DOHH2 (cell line): Measurements from ENCODE around the gene PKNOX1.
"Not testable (repeated sequence)": the region's sequence is repeated elsewhere in the genome, so short reads cannot be mapped to it uniquely, and the experiment has no call there.

ENCODE experiments used
- H3F3A ChIP-seq: fragments of 200-600 bp; sonication (generic), shearing (Covaris generic); 2 replicates; pipeline ENCODE4 v1.6.0; 2016; ENCODE audit warnings: antibody characterized with exemption, mild to moderate bottlenecking; ENCODE audit not compliant: control insufficient read depth, insufficient read depth
- H3K27ac ChIP-seq: fragments of 200-600 bp; sonication (generic); 2 replicates; pipeline ENCODE4 v1.5.1; 2014; ENCODE audit warnings: low read depth, mild to moderate bottlenecking, low read length, moderate library complexity
- H3K27me3 ChIP-seq: fragments of 200-600 bp; sonication (generic); 2 replicates; pipeline ENCODE4 v1.6.1; 2014; ENCODE audit warnings: mild to moderate bottlenecking, low read length, mixed read lengths; ENCODE audit not compliant: control insufficient read depth
- H3K36me3 ChIP-seq: fragments of 200-600 bp; sonication (generic); 2 replicates; pipeline ENCODE4 v1.6.1; 2014; ENCODE audit warnings: mild to moderate bottlenecking, low read length, moderate library complexity, mixed read lengths; ENCODE audit not compliant: control insufficient read depth
- H3K4me1 ChIP-seq: fragments of 200-600 bp; sonication (generic); 2 replicates; pipeline ENCODE4 v1.6.1; 2014; ENCODE audit warnings: mild to moderate bottlenecking, low read length, mixed read lengths; ENCODE audit not compliant: control insufficient read depth
- H3K4me2 ChIP-seq: fragments of 200-600 bp; sonication (generic); 2 replicates; pipeline ENCODE4 v1.6.0; 2014; ENCODE audit warnings: mild to moderate bottlenecking, low read length, moderate library complexity
- H3K4me3 ChIP-seq: fragments of 200-600 bp; sonication (generic); 2 replicates; pipeline ENCODE4 v1.5.1; 2014; ENCODE audit warnings: mild to moderate bottlenecking, low read length, mixed read lengths
- H3K79me2 ChIP-seq: fragments of 200-600 bp; sonication (generic); 2 replicates; pipeline ENCODE4 v1.6.1; 2014; ENCODE audit warnings: mild to moderate bottlenecking, low read length, mixed read lengths; ENCODE audit not compliant: control insufficient read depth
- H3K9me2 ChIP-seq: fragments of 200-600 bp; sonication (generic); replicated peaks from 2 replicates; pipeline ENCODE4 v1.6.1; 2014; ENCODE audit warnings: mild to moderate bottlenecking, low read length, mixed read lengths; ENCODE audit not compliant: control insufficient read depth
- H3K9me3 ChIP-seq: fragments of 200-600 bp; sonication (generic); 2 replicates; pipeline ENCODE4 v1.6.1; 2014; ENCODE audit warnings: antibody characterized with exemption, low read length, mixed read lengths; ENCODE audit not compliant: control insufficient read depth, insufficient read depth
- H4K20me1 ChIP-seq: fragments of 200-600 bp; sonication (generic); 2 replicates; pipeline ENCODE4 v1.6.0; 2014; ENCODE audit warnings: low read depth, mild to moderate bottlenecking, antibody characterized with exemption, low read length, moderate library complexity; ENCODE audit not compliant: control insufficient read depth, insufficient read depth
- EZH2phosphoT487 ChIP-seq: fragments of 200-600 bp; sonication (generic); IDR thresholded peaks from 2 replicates; pipeline ENCODE4 v1.6.1; 2017; ENCODE audit warnings: borderline replicate concordance, mild to moderate bottlenecking, antibody characterized with exemption, low read length, moderate library complexity, mixed read lengths
- TF ChIP-seq, protein P1 (sequence below): fragments of 200-600 bp; sonication (generic); IDR thresholded peaks from one replicate; pipeline ENCODE4 v1.5.1; 2014; ENCODE audit warnings: antibody characterized with exemption, mild to moderate bottlenecking, low read depth, low read length; ENCODE audit not compliant: poor library complexity, severe bottlenecking

The PKNOX1 gene

DNA sequence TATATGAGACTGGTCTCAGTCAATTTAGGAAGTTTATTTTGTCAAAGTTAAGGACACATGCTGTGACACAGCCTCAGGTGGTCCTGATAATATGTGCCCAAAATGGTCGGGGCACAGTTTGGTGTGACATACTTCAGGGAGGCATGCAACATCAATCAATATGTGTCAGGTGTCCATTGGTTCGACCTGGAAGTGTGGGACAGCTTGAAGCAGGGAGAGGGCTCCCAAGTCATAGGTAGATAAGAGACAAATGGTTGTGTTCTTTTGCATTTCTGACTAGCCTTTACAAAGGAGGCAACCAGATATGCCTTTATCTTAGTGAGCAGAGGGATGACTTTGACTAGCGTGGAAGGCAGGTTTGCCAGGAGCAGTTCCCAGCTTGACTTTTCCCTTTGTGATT, 44.4 kb upstream of the PKNOX1 start:
- Histone ChIP-seq H3K36me3 (no peaks in the 10 kb centered on the region), H3K4me1 (peaks cover 6% of the 10 kb centered on the region), H3K4me3 (no peak overlapping the region), H3K27me3 (no peaks in the 10 kb centered on the region), H3K79me2 (no peaks in the 10 kb centered on the region), H4K20me1 (no peaks in the 10 kb centered on the region), H3K27ac (no peak overlapping the region), H3K9me3 (no peaks in the 10 kb centered on the region), H3K9me2 (no peaks in the 10 kb centered on the region), H3F3A (no peaks in the 10 kb centered on the region), H3K4me2 (no peak overlapping the region)
- TF ChIP-seq, protein P1, sequence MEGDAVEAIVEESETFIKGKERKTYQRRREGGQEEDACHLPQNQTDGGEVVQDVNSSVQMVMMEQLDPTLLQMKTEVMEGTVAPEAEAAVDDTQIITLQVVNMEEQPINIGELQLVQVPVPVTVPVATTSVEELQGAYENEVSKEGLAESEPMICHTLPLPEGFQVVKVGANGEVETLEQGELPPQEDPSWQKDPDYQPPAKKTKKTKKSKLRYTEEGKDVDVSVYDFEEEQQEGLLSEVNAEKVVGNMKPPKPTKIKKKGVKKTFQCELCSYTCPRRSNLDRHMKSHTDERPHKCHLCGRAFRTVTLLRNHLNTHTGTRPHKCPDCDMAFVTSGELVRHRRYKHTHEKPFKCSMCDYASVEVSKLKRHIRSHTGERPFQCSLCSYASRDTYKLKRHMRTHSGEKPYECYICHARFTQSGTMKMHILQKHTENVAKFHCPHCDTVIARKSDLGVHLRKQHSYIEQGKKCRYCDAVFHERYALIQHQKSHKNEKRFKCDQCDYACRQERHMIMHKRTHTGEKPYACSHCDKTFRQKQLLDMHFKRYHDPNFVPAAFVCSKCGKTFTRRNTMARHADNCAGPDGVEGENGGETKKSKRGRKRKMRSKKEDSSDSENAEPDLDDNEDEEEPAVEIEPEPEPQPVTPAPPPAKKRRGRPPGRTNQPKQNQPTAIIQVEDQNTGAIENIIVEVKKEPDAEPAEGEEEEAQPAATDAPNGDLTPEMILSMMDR: no peak
- TF ChIP-seq EZH2phosphoT487: no peak

GRCh38 chr21:42931560-42932235, 42.7 kb upstream of the PKNOX1 start:
- Histone ChIP-seq H3K4me2 (no peak overlapping the region), H3K9me3 (no peaks in the 10 kb centered on the region), H3K27me3 (no peaks in the 10 kb centered on the region), H3K27ac (no peak overlapping the region), H3K79me2 (no peaks in the 10 kb centered on the region), H3K9me2 (no peaks in the 10 kb centered on the region), H3K4me1 (peaks cover 7% of the 10 kb centered on the region), H4K20me1 (no peaks in the 10 kb centered on the region), H3F3A (no peaks in the 10 kb centered on the region), H3K36me3 (no peaks in the 10 kb centered on the region), H3K4me3 (no peak overlapping the region)
- TF ChIP-seq EZH2phosphoT487: no peak
- TF ChIP-seq, protein P1: no peak

GRCh38 chr21:42932378-42933136, 41.8 kb upstream of the PKNOX1 start:
- not testable (repeated sequence) for H3K4me3 ChIP-seq, H4K20me1 ChIP-seq, H3K9me2 ChIP-seq, H3K27me3 ChIP-seq, H3K27ac ChIP-seq, H3K79me2 ChIP-seq, H3K4me2 ChIP-seq, H3K36me3 ChIP-seq, H3K9me3 ChIP-seq, H3F3A ChIP-seq
- H3K4me1 ChIP-seq: peaks cover 15% of the 10 kb centered on the region

GRCh38 chr21:42933137-42933970, 41.0 kb upstream of the PKNOX1 start:
- H3K9me2 ChIP-seq, H3K27ac ChIP-seq, H3F3A ChIP-seq, H3K27me3 ChIP-seq, H3K36me3 ChIP-seq, H4K20me1 ChIP-seq, H3K4me3 ChIP-seq, H3K9me3 ChIP-seq, H3K79me2 ChIP-seq, H3K4me2 ChIP-seq: not testable (repeated sequence)
- peaks cover 17% of the 10 kb centered on the region for H3K4me1 ChIP-seq

- not testable (repeated sequence) for H3K4me3 ChIP-seq, H4K20me1 ChIP-seq
These were observed 40.4 kb upstream of the PKNOX1 start for GRCh38 chr21:42933973-42934372.

DNA sequence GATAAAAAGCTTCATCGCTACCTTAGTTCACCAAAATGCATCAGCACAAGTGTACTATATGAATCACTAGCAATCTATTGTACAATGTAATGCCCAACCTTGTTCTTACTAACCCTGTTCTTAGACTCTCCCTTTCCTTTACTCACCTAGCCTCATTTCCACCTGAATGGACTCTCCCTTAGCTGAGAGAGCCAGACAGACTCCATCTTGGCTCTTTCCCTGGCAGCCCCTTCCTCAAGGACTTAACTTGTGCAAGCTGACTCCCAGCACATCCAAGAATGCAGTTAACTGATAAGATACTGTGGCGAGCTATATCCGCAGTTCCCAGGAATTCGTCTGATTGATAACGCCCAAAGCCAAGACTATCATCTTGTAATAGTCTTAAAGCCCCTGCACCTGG, 38.0 kb upstream of the PKNOX1 start:
- not testable (repeated sequence) for H4K20me1 ChIP-seq, H3K27ac ChIP-seq, H3K4me3 ChIP-seq, H3F3A ChIP-seq, H3K4me2 ChIP-seq, H3K36me3 ChIP-seq, H3K27me3 ChIP-seq, H3K9me3 ChIP-seq, H3K79me2 ChIP-seq, H3K9me2 ChIP-seq
- H3K4me1 ChIP-seq: peaks cover 15% of the 10 kb centered on the region

More at GRCh38 chr21:42933973-42934372, 40.4 kb upstream of the PKNOX1 start:
- H3K27me3 ChIP-seq, H3K9me2 ChIP-seq, H3K27ac ChIP-seq, H3F3A ChIP-seq, H3K4me2 ChIP-seq, H3K9me3 ChIP-seq, H3K36me3 ChIP-seq, H3K79me2 ChIP-seq: not testable (repeated sequence)
- H3K4me1 ChIP-seq: peaks cover 17% of the 10 kb centered on the region
